Activated T-cell treated with anti-CD3 and anti-CD28 coated beads, Interleukin-2, amount 50 U/mL, for 1 hour (primary cell): Measurements from ENCODE around the gene CNPY4.
"Not testable (repeated sequence)": the region's sequence is repeated elsewhere in the genome, so short reads cannot be mapped to it uniquely, and the experiment has no call there.

Source experiments
- DNase-seq: peaks from one replicate; pipeline ENCODE4 v3.0.0-alpha.2; 2020

CNPY4 gene

DNA sequence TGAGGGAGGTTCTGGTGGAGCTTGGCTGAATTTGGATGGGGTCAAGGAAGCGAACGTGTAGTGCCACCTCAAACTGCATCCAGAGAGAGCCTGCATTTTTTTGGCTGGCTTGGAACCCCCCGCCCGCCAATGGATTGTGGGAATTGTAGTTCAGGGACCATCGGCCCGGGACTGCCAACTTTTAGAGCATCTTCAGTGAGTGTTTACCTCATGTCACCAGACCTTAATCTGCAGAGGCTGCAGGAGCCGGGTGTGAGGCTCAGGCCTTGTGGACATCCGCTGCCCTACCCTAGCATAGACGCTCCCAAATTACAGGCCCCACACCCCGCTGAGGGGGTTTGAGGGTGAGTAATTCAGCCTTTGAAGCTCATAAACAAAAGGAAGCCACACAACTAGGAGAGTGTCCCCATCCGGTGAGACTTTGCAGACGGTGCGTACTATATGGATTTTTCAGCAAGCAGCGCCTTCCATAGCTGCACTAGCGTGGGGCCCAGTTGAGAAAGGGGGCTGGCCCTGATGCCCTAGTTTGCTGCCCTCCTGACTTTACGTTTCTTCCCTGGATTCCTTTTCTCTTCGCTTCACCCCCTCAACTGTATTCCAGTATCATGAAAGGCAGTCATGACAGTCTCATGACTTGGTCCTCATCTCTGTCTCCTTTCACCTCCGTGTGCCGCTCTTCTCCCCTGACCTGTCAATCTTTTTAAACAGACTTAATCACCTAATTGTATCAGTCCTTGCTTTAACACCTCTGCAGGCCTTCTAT, 717 bp downstream of the CNPY4 start:
- DNase-seq: peak; percentile 74

DNA sequence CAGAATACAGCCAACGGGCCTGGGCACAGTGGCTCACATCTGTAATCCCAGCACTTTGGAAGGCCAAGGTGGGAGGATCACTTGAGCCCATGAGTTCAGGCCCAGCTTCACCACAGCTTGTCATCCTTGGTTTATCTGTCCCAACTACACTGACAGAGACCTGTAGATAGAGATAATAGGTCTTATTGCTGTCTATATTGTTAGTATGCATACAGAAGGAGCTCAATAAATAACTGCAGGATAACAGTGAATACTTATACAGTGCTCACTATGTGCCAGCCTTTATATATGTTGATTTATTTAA, 1.3 kb downstream of the CNPY4 start:
- DNase-seq: no peak

DNA sequence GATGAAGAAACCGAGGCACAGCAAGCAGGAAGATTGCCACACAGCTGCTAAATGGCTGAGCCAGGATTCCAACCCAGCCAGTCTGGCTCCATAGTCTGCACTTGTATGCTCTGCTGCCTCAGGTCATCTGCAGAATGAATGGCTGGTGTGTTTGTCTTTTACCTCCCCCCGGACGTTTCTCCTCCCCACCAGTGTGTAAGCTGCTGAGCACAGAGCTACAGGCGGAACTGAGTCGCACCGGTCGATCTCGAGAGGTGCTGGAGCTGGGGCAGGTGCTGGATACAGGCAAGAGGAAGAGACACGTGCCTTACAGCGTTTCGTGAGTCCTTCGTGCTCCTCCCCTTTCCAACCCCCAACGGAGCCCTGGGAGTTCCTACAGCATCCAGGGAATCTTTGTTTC, 2.6 kb downstream of the CNPY4 start:
- no peak for DNase-seq

DNA sequence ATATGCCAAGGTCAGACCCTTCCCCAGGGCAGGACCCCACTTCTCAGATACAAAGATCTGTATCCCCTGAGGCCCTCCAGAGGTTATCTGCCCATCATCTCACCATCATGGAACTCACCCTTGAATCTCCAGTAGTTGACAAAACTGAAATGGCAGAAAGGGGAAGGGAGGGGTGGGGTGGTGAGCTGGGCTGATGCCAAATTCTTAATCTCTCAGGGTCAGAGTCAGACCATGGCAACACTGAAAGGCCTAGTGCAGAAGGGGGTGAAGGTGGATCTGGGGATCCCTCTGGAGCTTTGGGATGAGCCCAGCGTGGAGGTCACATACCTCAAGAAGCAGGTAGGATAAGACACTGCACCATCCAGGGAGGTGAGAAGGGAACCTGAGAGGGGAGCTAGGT, 3.1 kb downstream of the CNPY4 start:
- DNase-seq: no peak

DNA sequence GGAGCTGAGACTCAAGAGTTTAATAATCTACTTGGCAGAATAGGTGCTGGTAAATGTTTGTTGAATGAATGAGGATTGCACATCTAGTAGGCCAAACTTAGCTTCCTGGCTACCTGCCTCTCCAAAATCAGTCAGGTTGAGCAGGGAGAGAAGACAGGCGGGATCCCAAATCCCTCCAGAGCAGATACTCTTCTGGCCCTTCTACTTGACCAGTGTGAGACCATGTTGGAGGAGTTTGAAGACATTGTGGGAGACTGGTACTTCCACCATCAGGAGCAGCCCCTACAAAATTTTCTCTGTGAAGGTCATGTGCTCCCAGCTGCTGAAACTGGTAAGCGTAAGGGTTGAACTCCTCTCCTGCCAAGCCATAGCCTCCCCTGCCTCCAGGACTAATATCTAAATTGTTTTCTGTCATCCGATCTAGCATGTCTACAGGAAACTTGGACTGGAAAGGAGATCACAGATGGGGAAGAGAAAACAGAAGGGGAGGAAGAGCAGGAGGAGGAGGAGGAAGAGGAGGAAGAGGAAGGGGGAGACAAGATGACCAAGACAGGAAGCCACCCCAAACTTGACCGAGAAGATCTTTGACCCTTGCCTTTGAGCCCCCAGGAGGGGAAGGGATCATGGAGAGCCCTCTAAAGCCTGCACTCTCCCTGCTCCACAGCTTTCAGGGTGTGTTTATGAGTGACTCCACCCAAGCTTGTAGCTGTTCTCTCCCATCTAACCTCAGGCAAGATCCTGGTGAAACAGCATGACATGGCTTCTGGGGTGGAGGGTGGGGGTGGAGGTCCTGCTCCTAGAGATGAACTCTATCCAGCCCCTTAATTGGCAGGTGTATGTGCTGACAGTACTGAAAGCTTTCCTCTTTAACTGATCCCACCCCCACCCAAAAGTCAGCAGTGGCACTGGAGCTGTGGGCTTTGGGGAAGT, 5.1 kb downstream of the CNPY4 start:
- no peak for DNase-seq

DNA sequence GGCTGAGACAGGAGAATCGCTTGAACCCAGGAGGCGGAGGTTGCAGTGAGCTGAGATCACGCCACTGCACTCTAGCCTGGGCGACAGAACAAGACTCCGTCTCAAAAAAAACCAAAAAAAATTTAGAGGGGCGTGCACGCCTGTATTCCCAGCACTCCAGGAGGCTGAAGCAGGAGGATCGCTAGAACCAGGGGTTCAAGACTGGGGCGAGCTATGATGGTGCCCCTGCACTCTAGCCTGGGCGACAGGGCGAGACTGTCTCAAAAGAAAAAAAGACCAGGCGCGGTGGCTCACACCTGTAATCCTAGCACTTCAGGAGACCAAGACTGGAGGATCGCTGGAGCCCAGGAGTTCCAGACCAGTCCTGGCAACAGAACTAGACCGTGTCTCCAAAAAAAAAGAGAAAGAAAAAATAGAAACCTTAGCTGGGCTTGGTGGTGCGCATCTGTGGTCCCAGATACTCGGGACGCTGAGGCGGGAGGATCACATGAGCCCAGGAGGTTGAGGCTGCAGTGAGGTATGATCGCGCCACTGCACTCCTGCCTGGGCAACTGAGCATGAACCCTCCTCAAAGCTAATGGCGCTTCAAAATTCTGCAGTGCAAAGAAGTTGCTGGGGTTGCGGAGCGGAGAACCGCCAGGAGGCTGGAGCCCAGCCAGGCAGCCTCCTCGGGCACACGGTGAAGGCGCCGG, 7.0 kb downstream of the CNPY4 start:
- DNase-seq: no peak

DNA sequence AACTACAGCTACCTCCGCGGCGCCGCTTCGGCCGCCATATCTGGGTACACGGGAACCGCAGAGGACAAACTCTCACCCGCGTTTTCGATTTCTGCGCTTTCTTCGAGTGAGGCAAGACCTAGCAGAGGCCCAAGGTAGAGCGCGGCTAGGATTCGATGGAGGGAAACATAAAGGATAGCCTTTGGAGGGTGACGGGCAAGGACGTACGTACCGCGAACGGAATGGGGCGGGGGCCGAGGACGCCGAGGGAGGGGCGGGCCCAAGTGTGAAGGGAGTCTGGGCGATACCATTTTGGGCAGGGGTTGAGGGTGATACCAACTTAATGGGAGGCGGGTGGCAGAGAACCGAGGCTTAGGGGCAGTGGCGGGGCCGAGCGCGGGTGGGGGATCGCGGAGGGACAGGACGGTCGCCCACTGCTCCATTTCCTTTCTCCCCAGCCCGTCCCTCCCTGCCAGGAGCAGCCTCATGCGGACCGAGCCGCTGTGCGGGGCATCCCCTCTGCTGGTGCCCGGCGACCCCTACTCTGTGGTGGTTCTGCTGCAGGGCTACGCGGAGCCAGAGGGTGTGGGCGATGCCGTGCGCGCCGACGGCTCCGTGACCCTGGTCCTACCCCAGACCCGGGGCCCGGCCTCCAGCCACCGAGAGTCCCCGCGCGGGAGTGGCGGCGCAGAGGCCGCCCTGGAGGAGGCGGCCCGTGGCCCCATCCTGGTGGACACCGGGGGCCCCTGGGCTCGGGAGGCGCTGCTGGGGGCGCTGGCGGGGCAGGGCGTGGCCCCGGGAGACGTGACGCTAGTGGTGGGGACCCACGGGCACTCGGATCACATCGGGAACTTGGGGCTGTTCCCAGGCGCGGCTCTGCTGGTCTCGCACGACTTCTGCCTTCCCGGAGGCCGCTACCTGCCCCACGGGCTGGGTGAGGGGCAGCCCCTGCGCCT, 7.8 kb downstream of the CNPY4 start, which contains the start of gene MBLAC1:
Gene MBLAC1 (plus strand): TSS at position 37 of the 935 bp plus-strand sequence. CDS start 429 bp downstream, at position 466.
- DNase-seq: peak; percentile 91

DNA sequence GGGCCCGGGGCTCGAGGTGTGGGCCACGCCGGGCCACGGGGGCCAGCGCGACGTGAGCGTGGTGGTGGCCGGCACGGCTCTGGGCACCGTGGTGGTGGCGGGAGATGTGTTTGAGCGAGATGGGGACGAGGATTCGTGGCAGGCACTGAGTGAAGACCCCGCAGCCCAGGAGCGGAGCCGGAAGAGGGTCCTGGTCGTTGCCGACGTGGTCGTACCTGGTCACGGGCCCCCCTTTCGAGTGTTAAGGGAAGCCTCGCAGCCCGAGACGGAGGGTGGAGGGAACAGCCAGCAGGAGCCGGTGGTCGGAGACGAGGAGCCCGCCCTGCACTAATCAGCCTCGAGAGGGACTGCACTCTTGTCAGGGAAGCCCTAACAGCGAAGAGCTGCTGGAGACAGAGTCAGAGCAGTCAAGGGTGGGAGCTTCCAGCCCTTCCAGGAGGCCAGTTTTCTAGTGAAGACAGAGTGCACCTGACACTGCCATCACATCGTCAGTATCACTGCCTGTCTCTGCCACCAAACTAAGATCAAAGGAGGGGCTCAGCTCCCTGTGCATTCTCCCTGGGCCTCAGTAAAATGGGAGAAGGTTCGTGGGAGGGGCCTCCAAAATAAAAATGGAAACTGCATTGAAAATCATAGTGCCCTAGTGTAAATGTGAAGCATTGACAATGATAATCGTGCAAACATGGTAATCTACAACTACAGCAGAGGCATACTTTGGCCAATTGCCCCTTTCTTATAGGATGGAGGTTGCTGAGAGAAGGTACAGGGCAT, 8.6 kb downstream of the CNPY4 start:
- DNase-seq: no peak

DNA sequence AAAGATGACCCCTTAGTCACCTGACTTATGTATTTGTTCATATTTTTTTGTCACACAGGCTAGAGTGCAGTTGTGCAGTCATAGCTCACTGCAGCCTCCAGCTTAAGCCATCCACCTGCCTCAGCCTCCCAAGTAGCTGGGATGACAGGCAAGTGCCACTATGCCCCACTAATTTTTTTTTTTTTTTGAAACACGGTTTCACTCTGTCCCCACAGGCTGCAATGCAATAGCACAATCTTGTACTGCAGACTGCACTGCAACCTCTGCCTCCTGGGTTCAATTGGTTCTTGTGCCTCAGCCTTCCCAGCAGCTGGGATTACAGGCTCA, 9.2 kb downstream of the CNPY4 start:
- no peak for DNase-seq

DNA sequence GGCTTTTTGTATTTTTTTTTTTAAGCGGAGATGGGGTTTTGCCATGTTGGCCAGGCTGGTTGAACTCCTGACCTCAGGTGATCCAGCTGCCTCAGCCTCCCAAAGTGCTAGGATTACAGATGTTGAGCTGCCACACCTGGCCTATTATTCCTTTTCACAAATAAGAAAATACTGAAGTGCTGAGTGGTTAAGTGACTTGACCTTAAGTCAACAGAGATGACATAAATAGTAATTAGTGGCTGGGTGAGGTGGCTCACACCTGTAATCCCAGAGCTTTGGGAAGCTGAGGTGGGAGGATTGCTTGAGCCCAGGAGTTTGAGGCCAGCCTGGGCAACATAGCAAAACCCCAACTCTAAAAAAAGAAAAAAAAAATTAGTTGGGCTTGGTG, 10.8 kb downstream of the CNPY4 start:
- DNase-seq: not testable (repeated sequence)

DNA sequence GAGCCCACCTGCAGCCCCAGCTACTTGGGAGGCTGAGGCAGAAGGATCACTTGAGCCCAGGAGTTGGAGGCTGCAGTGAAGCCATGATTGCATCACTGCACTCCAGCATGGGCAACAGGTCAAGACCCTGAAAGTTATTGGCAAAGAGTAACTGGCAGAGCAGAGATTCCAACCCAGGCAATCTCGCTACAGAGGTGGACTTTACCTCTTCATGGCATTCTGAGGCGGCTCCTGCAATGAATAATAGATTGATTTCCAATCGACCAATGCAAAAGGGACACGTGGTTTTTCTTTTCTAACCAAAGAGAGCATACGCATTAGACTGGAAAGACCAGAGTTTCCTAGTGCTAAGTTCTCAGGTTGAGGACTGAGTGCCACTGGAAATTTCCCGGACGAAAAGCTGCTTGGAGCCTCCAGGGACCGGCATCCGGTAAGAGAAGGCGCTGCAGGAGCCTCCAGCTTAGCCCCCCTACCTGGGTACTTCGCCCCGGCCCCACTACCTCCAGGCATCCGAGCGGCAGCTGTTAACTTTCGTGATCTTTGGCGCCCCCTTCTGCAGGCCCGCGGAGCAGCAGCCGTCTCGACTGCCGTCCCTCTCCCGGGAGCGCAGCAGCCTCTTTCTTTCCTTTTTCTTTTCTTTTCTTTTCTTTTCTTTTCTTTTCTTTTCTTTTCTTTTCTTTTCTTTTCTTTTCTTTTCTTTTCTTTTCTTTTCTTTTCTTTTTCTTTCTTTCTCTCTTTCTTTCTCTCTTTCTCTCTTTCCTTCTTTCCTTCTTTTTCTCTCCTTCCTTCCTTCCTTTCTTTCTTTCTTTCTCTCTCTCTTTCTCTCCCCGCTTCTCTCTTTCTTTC, 11.4 kb downstream of the CNPY4 start:
- DNase-seq: peak; percentile 89

DNA sequence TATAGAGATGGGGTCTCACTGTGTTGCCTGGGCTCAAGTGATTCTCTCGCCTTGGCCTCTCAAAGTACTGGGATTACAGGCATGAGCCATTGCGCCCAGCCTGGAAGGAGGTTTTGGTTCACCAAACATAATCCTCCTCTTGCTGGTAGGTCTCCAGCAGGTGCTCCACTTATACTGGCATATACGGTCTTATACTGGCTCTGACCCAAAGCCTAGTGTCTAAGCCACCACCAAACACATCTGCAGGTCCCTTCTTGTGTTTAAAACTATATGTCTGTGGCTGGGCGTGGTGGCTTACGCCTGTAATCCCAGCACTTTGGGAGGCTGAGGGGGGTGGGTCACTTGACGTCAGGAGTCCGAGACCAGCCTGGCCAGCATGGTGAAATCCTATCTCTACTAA, 12.7 kb downstream of the CNPY4 start:
- no peak for DNase-seq

DNA sequence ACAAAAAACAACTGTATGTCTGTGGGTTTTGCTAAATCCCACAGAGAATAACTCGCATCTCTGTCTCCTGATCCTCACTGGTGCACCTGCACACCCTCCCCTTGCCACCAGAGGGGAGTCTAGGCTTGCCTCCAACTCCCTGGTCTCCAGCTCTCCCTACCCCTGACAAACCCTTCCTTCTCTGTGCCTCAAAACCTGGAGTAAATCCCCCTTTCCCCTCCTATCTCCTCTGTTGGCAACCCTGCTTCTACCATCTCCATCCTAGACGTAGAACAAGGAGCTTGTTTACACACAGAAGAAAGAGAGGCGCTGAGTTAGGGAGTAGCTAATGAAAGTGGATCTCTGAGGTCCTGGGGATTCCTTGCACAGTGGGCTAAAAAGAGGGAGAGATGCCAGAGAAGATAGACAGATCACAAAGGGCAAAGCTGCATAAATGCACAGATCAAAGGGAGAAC, 13.3 kb downstream of the CNPY4 start:
- DNase-seq: peak; percentile 70

DNA sequence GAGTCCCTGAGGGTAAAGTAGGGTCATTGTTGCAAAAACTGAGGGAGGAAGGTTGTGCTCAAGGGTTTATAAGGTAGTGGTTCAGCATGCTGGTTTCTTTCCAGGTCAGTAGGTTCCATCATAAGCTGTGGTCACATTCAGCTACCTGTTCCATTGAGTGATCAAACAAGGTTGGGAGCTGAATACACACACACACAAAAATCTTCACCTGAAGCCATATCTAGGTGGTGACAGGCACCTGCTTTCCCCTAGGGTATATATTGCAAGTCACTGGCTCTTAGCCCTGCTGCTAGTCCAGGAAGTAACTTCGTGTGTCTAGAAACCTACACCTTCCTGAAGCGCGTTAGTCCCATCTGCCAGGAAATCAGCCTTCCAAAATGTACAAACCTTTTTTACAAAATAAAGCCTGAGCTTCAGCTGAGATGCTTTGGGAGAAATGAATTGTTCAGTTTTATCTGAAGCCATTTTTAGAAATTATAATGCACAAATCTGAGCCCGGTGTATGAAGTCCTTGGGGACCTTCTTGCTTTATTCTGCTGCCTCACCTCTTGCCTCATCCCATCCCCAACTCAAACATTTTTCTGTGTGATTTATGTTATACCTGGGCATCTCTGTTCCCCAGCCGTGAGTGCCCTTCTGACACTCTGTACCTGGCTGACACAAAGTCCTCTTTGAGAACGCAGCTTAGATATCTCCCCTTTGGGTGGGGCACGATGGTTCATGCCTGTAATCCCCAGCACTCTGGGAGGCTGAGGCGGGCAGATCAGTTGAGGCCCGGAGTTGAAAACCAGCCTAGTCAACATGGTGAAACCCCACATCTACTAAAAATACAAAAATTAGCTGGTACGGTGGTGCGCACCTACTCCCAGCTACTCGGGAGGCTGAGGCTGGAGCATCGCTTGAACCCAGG, 18.7 kb downstream of the CNPY4 start:
- no peak for DNase-seq

DNA sequence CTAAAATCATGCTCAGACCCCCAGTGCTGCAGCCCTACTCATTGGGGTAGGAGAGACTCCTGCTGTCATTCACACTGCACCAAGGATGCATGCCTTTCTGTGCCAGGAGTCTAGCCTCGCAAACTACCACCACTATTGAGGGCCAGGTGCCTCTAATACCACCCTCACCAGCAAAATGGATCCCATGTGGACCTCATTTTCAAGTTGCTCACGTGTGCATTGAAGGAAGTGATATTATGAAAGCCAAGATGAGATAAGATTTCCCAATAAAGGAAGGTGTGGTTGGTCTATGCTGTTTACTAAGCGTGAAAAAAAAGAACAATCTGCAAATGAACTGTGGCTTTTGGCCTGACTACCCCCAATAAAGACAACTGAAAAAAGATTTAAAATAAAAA, 22.1 kb downstream of the CNPY4 start:
- DNase-seq: no peak

DNA sequence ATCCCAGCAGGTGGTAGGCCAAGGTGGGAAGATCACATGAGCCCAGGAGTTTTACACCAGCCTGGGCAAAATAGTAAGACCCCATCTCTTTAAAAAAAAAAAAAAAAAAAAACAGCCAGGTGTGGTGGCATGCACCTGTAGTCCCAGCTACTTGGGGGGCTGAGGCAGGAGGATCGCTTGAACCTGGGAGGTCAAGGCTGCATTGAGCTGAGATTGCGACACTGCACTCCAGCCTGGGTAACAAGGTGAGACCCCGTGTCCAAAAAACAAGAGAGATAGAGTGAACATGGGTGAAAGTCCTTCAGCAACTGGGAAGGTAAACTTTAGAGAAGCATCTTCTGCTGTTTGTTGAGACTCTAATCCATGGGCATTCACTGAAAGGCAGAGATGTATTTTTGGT, 23.0 kb downstream of the CNPY4 start:
- DNase-seq: no peak

DNA sequence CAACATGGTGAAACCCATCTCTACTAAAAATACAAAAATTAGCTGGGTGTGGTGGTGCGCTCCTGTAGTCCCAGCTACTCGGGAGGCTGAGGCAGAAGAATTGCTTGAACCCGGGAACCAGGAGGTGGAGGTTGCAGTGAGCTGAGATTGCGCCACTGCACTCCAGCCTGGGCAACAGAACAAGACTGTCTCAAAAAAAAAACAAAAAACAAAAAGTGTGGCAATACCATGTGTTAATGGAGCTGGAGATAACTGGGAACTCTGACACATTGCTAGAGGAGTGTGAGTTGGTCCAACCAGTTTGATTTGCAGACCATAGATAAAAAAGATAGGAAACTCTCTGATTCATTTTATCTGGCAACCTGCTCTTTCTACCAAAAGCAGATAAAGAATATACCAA, 26.9 kb downstream of the CNPY4 start:
- DNase-seq: not testable (repeated sequence)

DNA sequence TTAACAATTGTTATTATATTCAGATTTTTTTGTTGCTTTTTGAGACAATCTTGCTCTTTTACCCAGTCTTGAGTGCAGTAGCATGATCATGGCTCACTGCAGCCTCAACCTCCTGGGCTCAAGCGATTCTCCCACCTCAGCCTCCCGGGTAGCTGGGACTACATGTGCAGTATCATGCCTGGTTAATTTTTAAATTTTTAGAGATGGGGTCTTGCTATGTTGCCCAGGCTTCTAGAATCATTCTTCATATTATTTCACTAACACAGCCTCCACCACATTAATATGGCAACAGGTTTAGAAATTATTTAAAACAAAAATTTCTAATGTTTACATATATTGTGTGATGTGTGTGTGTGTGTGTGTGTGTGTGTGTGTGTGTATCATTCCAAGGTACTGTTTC, 27.8 kb downstream of the CNPY4 start:
- DNase-seq: no peak

DNA sequence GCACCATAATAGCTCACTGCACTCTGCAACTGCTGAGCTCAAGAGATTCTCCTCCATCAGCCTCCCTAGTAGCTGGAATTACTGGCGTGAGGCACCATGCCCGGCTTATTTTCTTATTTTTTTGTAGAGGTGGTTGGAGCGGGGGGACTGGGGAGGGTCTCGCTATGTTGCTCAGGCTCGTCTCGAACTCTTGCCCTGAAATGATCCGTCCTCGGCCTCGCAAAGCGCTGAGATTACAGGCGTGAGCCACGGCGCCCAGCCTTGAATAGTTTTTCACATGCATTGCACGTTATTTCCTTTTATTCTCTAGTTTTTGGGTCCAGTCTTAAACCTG, 28.8 kb downstream of the CNPY4 start:
- no peak for DNase-seq
